GM19043 (cell line): ENCODE measurements around the gene JMJD4.

ENCODE experiments used
- ATAC-seq: cut with Tn5 transposase; IDR thresholded peaks from one replicate; pipeline ENCODE4 v1.9.1; 2021; ENCODE audit warnings: low read depth; ENCODE audit not compliant: unreplicated experiment

JMJD4 gene

GRCh38 chr1:227734856-227735538 is at the start of gene JMJD4, which contains the start of gene SNAP47:
Gene JMJD4, minus strand, starts transcription at chr1:227735302. Its CDS starts 29 bp downstream, at chr1:227735273.
Gene SNAP47, plus strand, starts transcription at chr1:227735435. Its CDS starts 12,302 bp downstream, at chr1:227747737.
- peak; percentile 91 for ATAC-seq

GRCh38 chr1:227782226-227782625 is 47.1 kb upstream of the JMJD4 start:
- ATAC-seq, result no peak

- no peak for ATAC-seq
Measured at GRCh38 chr1:227781314-227781930, 46.3 kb upstream of the JMJD4 start.

DNA sequence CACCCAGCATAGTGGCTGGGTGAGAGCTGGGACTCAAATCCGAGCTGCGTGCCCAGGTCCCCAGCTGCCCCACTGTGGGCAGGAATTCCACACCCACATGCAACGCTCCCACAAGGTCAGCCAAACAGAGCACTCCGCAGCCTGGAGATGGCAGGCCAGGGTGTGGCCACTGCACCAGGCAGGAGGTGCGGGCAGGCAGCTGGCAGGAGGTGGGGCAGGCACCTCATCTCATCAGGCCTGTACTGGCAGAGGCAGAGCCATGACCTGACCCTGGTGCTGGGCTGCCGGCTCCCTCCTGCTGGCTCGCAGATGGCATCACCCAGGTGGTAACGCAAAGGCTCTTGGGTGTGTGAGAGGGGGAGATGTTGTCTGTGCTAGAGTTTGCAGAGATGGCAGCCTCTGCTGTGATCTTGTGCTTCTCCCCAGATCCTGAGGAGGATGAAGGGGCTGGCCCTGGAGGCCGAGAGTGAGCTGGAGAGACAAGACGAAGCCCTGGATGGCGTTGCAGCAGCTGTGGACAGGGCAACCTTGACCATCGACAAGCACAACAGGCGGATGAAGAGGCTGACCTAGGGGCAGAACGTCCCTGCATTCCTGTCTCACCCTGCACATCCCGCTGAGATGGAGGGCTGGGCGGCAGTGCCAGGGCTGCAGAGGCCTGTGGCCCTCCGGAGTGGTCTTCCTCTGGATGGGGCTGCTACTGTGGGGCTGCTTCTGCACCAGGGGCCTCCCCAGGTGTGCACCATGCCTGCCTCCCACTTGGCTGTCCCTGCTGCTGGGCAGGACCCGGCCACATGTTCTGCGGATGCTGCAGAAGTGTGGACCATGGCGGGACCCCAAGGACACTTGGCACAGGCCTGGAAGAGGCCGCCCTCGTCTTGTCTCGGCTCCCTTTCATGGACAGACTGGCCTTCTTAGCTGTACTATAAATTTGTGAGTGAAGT is 45.3 kb upstream of the JMJD4 start:
- ATAC-seq, result no peak

DNA sequence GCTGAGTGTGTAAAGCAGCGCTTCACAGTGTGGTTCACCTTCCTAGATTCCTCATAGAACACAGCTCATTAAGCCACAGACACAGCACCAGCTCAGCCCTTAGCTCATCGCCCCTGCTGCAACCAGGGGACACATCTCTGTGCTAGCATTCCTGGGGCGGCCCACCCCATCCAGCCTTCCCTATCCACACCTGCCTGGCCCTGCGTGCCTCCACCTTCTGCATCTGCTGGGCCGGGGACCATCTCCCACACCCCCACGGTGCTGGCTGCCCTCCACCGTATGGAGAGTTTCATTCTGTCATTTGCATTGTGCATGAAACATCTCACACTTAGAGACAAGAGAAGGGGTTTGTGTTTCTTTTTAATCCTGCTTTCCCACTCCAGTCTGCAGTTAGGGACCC is 44.6 kb upstream of the JMJD4 start:
- no peak for ATAC-seq

DNA sequence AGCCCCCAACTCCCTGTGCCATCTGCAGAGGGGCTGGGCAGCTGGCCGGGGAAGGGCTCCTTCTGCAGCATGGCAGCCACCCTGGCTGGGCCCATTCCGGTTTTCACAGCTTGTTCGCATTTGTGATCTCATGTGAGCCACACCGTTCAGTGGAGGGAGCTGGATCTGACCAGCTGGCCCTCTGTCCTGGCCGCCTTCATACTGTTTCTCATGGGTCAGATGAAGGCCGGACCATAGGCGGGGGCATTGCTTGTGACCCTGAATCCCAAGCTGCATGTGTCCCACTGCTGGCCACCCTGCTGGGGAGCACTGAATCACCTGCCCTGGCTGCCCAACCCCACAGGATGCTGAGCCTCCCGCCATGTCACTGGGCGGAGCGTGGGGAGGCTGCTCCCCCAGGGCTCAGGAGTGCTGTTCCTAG is 43.9 kb upstream of the JMJD4 start:
- ATAC-seq, result no peak

DNA sequence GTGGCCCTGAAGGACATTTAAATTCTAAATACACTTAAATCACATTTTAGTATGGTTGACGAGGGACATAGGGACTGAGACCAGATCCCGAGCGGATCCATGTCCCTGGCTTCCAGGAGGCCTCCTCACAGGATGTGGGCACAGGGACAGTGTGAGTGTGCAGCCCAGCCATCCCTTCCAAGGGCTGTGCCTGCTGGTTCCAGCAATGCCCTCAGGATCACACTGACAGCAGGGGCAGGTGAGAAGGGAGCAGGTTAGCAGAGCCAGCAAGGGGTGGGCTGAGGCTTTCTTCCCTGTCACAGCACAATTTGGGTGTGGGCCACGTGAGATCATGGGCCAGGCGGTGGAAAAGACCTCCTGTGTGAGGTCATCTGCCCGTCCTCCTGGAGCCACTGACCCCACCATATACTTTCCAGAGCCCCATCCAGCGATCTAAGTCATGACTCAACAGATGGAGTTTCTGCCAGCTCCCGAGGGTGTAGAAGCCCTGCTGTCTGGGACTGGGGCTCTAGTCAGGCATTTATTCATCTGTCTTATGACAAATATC is 43.4 kb upstream of the JMJD4 start:
- ATAC-seq, result no peak

DNA sequence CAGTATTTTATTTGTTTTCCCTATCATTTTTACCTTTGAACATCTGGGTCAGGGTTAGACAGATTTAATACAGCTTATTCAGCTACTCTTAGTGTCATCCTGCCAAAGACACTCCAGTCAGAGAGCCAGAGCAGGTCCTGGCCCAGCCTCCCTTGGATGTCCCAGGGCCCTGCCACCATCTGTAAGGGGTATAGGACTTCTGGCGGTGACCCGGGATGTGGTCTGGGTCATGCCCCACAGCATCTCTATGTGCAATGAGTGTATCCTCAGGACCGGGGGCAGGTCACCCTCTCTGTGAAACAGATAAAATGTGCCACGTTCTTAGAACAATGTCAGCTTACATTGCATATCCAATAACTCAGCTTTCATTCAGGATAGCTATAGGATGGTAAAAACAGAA is 42.5 kb upstream of the JMJD4 start:
- no peak for ATAC-seq

- ATAC-seq, result no peak
Measured at GRCh38 chr1:227777156-227777555, 42.1 kb upstream of the JMJD4 start.

DNA sequence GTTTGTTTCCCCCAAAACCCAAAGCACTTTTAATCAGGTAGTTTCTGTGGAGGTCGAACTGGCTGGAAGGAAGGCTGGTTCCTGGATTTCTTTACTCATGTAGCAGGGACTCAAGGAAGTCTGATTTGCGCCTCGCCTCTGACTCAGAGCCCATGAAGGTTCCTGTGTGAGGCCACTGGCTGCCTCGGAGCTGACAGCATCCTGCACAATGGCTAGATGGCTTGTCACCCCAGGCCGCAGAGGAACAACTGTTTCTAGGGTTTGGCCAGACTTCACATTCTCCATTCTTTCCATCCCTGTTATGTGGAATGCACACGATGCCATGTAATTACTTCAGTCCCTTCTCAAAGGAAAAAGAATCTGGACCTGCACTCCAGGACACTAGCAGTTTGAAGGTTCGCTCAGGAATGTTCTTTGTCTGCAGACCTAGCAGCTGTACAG is 41.2 kb upstream of the JMJD4 start:
- ATAC-seq, result no peak

DNA sequence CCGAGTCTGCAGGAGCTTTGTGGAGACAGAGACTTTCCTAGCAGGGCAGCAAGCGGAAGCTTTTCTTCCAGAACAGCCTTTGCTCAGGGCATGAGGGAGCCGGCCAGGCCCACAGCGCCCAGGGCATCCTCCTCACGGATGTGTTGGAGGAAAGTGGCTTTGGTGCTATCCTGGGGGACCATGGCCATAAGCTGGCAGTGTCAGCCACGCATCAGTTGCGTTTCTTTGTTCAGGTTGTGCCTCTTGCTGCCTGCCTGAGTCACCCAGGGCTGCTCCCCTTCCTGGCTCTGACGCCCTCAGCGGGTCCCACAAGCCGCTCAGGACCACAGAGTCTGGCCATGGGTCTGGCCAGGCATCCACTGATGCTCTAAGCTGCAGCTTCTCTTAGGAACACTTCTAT is 40.7 kb upstream of the JMJD4 start:
- ATAC-seq, result no peak

- no peak for ATAC-seq
Measured at GRCh38 chr1:227774821-227775661, 39.9 kb upstream of the JMJD4 start.

- no peak for ATAC-seq
Measured at GRCh38 chr1:227774051-227774731, 39.1 kb upstream of the JMJD4 start.

GRCh38 chr1:227773558-227773957 is 38.5 kb upstream of the JMJD4 start:
- ATAC-seq, result no peak

- ATAC-seq, result no peak
Measured at GRCh38 chr1:227771771-227772170, 36.7 kb upstream of the JMJD4 start.

DNA sequence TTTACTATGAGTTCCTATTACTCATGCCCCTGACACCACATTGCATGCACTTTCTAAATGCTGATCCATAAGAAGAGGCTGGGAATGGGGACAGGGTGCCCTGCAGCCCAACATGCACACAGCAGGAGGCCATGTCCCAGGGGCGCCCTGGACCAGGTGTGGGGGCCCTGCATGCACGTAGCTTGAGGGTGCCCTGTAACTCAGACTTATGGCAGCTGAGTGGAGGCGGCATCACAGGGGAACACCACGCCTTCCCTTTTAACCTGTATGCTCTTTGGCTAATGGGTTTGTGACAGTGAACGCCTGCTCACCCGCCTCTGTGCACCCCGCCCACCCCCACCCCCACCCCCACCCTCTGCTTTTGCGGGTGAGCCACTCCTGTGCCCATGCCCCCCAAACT is 36.2 kb upstream of the JMJD4 start:
- ATAC-seq, result no peak

DNA sequence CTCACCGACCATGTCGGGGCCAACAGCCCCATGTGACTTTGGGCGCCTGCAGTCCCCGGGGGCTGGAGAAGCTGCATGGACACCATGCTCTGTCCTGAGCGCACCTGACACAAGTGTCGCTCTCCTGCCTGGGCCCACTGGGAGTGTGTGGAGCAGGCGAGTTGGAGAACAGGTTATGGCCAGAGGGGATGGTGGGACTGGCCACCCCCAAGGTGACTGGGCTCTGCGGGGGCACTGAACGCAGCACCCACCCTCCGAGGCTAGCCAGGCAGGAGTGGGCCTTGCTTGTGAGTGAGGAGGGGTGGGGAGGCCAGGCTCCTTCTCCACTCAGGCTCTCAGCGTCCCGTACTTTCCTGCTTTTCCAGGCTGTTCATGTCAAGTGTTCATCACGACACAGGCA is 35.7 kb upstream of the JMJD4 start:
- no peak for ATAC-seq

DNA sequence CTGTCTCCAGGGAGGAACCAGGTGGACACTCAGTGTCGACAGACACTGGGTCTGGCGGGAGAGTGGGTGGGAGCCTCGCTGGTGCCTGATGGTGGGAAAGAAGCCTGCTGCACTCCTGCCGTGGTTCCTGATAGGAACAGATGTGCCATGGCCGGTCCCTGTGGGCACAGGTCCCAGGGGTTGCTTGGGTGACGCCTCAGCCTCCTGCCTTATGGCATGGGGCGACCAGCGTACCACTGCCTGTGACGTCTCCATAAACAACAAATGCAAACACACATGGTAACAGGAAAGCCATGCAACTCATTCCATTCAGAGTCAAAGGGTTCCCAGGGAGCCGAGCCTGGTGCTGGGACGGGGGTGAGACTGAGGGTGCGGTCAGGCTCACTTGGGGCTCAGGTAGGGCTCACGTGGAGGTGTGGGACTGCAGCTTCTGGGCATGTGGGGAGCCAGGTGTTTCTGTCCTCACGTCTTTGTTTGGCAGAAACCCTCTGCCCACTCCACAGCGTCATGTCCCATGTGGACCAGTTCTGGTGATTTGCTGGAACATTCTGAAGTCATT is 34.9 kb upstream of the JMJD4 start:
- no peak for ATAC-seq
